HepG2 (cell line): ENCODE data around the gene KRT15. TPM values are rescaled to one million over a fixed set of nuclear protein-coding genes. Genes with fewer than 3 reads are reported as not detected.

Experiments used
- AHR ChIP-seq: IDR thresholded peaks from 2 replicates; pipeline ENCODE4 v1.6.1; 2018; ENCODE audit warnings: missing genetic modification reagents, missing compliant biosample characterization
- ARNTL ChIP-seq: sonication (generic); formaldehyde crosslinking; IDR thresholded peaks from 2 replicates; pipeline ENCODE4 v1.4.0; 2020; ENCODE audit warnings: mild to moderate bottlenecking, missing genetic modification reagents
- CENPX ChIP-seq: sonication (generic); formaldehyde crosslinking; IDR thresholded peaks from 2 replicates; pipeline ENCODE4 v1.9.0; 2021; ENCODE audit warnings: mild to moderate bottlenecking, missing genetic modification reagents, moderate library complexity
- DNMT3B ChIP-seq: conservative IDR thresholded peaks from 2 replicates; pipeline ENCODE4 v1.6.1; 2016; ENCODE audit warnings: missing biosample characterization, control low read depth
- HMG20A ChIP-seq: IDR thresholded peaks from 2 replicates; pipeline ENCODE4 v1.6.1; 2016; ENCODE audit warnings: borderline replicate concordance
- HNRNPLL ChIP-seq: fragments of 200-400 bp; formaldehyde crosslinking; IDR thresholded peaks from 2 replicates; pipeline ENCODE4 v1.6.1; 2017; ENCODE audit warnings: mild to moderate bottlenecking, low read depth, low read length; ENCODE audit not compliant: poor library complexity, severe bottlenecking
- IKZF4 ChIP-seq: sonication (generic); formaldehyde crosslinking; IDR thresholded peaks from 2 replicates; pipeline ENCODE4 v1.5.1; 2020; ENCODE audit warnings: borderline replicate concordance, mild to moderate bottlenecking, low read depth, missing genetic modification reagents; ENCODE audit errors: not compliant biosample characterization
- KAT7 ChIP-seq: IDR thresholded peaks from 2 replicates; pipeline ENCODE4 v1.6.1; 2018; ENCODE audit warnings: borderline replicate concordance, missing compliant biosample characterization
- KDM2A ChIP-seq: sonication (generic); formaldehyde crosslinking; IDR thresholded peaks from 2 replicates; pipeline ENCODE4 v1.4.0; 2020; ENCODE audit warnings: low read depth, missing genetic modification reagents, borderline replicate concordance
- RAD21 ChIP-seq: fragments of 450-650 bp; formaldehyde crosslinking; IDR thresholded peaks from 2 replicates; pipeline ENCODE4 v1.5.0; 2020; ENCODE audit warnings: mild to moderate bottlenecking
- SETDB1 ChIP-seq: sonication (generic); formaldehyde crosslinking; IDR thresholded peaks from 2 replicates; pipeline ENCODE4 v1.5.1; 2020; ENCODE audit warnings: missing genetic modification reagents, mild to moderate bottlenecking, borderline replicate concordance
- SMC3 ChIP-seq: IDR thresholded peaks from 2 replicates; pipeline ENCODE4 v1.6.1; 2011; ENCODE audit warnings: low read length, improper control_type of control experiment
- SNRNP70 ChIP-seq: fragments of 200-400 bp; formaldehyde crosslinking; IDR thresholded peaks from 2 replicates; pipeline ENCODE4 v1.6.1; 2017; ENCODE audit warnings: mild to moderate bottlenecking, low read depth, low read length, moderate library complexity
- TCF12 ChIP-seq, 2 experiments: fragments of 450-650 bp in 1 of 2; sonication (generic) in 1 of 2; formaldehyde crosslinking in 1 of 2; IDR thresholded peaks; 2 replicates each; pipeline versions ENCODE4 v1.6.1 to v1.8.0; 2017 to 2022; ENCODE audit warnings: antibody characterized with exemption in 1 of 2, mild to moderate bottlenecking in 1 of 2, missing genetic modification reagents in 1 of 2, moderate library complexity in 1 of 2
- TCF7L2 ChIP-seq: IDR thresholded peaks from 2 replicates; pipeline ENCODE4 v1.6.1; 2011; ENCODE audit warnings: mild to moderate bottlenecking, low read depth, low read length, moderate library complexity
- ZNF263 ChIP-seq: sonication (generic); formaldehyde crosslinking; IDR thresholded peaks from 2 replicates; pipeline ENCODE4 v1.4.0; 2020; ENCODE audit warnings: missing genetic modification reagents
- ZNF431 ChIP-seq: sonication (generic); formaldehyde crosslinking; IDR thresholded peaks from 2 replicates; pipeline ENCODE4 v1.9.0; 2022; ENCODE audit warnings: missing genetic modification reagents, low read depth, mild to moderate bottlenecking, borderline replicate concordance
- ZNF549 ChIP-seq: sonication (generic); formaldehyde crosslinking; IDR thresholded peaks from 2 replicates; pipeline ENCODE4 v1.5.0; 2020; ENCODE audit warnings: missing genetic modification reagents
- ZNF619 ChIP-seq: sonication (generic); formaldehyde crosslinking; IDR thresholded peaks from 2 replicates; pipeline ENCODE4 v1.4.0; 2020; ENCODE audit warnings: mild to moderate bottlenecking, missing genetic modification reagents
- ZNF672 ChIP-seq: sonication (generic); formaldehyde crosslinking; IDR thresholded peaks from 2 replicates; pipeline ENCODE4 v1.8.1; 2022; ENCODE audit warnings: missing genetic modification reagents
- polyA plus RNA-seq, 8 experiments: library from polyadenylated mRNA; depleted of rRNA in 3 of 8; stranded (reverse) in 7 of 8; unstranded in 1 of 8; fragments of >200 nt; fragmentation: Illumina TruSeq in 4 of 8; extraction: Trizol in 4 of 8; gene quantifications; 2 replicates each; pipeline versions ENCODE4 v1.2.1 to v1.2.3, GENCODE V29; 2011 to 2016; ENCODE audit warnings: low read depth in 4 of 8, missing spikeins in 1 of 8, mixed read lengths in 1 of 8; ENCODE audit not compliant: insufficient read depth in 1 of 8
- total RNA-seq, 5 experiments: library from RNA; depleted of rRNA; stranded (reverse); fragments of >200 nt; fragmentation: Illumina TruSeq; extraction: Trizol; gene quantifications; 2 replicates each; pipeline ENCODE4 v1.2.3, GENCODE V29; 2016; ENCODE audit warnings: low read depth in 1 of 5
- TF ChIP-seq, protein P1 (sequence below): sonication (generic); formaldehyde crosslinking; IDR thresholded peaks from 2 replicates; pipeline ENCODE4 v1.5.0; 2020; ENCODE audit warnings: mild to moderate bottlenecking, missing genetic modification reagents, borderline replicate concordance
- TF ChIP-seq, protein P2 (sequence below): sonication (generic); formaldehyde crosslinking; IDR thresholded peaks from 2 replicates; pipeline ENCODE4 v1.4.0; 2020; ENCODE audit warnings: mild to moderate bottlenecking, missing genetic modification reagents
- TF ChIP-seq, protein P3 (sequence below): sonication (generic); formaldehyde crosslinking; IDR thresholded peaks from 2 replicates; pipeline ENCODE4 v1.4.0; 2020; ENCODE audit warnings: mild to moderate bottlenecking, missing genetic modification reagents
- TF ChIP-seq, protein P4 (sequence below): sonication (generic); formaldehyde crosslinking; IDR thresholded peaks from 2 replicates; pipeline ENCODE4 v1.8.0; 2022; ENCODE audit warnings: mild to moderate bottlenecking, missing genetic modification reagents, moderate library complexity

Gene KRT15
- total and polyA plus RNA-seq, 2 of the 13 experiments (the other 11 are each of a cell fraction or from before 2014, with no cell fraction given) = 0.46 to 0.63 TPM

DNA sequence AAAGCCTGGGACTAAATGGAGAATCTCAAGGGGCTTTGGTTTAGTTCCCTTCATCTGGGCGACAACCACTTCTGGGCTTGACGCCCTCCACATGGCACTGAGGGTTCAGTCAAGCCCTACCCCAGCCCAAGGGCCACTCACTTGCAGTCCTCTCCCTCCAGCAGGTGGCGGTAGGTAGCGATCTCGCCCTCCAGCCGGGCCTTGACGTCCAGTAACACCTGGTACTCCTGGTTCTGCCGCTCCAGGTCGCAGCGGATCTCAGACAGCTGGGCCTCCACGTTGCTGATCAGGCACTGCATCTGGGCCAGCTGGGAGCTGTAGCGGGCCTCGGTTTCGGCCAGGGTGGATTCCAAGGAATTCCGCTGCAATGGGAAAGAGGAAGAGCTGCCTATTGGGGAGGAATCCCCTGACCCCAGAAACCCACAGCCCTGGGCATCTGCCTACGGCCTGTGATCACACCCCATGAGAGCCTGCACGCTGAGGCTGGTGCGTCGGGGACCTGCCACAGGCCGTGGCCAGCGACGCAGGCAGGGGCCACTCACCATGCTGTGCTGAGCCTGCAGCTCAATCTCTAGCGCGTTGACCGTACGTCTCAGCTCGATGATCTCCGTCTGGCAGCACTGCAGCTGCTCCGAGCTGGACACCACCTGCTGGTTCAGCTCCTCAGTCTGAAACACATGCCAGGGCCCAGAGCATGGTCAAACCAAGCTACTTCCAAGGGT lies 31.7 kb downstream of the KRT15 start (continued):
- no peak for TF ChIP-seq HNRNPLL
- no peak for TF ChIP-seq DNMT3B (CRISPR knock-in tag)
- no peak for TF ChIP-seq ZNF263 (CRISPR knock-in tag)
- TF ChIP-seq, protein P1, sequence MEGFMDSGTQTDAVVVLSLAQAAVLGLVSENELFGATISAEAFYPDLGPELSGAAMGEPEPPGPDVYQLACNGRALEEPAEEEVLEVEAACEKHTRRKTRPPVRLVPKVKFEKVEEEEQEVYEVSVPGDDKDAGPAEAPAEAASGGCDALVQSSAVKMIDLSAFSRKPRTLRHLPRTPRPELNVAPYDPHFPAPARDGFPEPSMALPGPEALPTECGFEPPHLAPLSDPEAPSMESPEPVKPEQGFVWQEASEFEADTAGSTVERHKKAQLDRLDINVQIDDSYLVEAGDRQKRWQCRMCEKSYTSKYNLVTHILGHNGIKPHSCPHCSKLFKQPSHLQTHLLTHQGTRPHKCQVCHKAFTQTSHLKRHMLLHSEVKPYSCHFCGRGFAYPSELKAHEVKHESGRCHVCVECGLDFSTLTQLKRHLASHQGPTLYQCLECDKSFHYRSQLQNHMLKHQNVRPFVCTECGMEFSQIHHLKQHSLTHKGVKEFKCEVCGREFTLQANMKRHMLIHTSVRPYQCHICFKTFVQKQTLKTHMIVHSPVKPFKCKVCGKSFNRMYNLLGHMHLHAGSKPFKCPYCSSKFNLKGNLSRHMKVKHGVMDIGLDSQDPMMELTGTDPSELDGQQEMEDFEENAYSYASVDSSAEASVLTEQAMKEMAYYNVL = no peak
- no peak for TF ChIP-seq CENPX (CRISPR knock-in tag)
- TF ChIP-seq SNRNP70 = no peak
- TF ChIP-seq ZNF672 (CRISPR knock-in tag) = no peak
- TF ChIP-seq, protein P2, sequence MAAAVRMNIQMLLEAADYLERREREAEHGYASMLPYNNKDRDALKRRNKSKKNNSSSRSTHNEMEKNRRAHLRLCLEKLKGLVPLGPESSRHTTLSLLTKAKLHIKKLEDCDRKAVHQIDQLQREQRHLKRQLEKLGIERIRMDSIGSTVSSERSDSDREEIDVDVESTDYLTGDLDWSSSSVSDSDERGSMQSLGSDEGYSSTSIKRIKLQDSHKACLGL (CRISPR knock-in tag) = 0 out of 2 replicates have a peak, but pooled peaks have one; percentile 55
- TF ChIP-seq, protein P3, sequence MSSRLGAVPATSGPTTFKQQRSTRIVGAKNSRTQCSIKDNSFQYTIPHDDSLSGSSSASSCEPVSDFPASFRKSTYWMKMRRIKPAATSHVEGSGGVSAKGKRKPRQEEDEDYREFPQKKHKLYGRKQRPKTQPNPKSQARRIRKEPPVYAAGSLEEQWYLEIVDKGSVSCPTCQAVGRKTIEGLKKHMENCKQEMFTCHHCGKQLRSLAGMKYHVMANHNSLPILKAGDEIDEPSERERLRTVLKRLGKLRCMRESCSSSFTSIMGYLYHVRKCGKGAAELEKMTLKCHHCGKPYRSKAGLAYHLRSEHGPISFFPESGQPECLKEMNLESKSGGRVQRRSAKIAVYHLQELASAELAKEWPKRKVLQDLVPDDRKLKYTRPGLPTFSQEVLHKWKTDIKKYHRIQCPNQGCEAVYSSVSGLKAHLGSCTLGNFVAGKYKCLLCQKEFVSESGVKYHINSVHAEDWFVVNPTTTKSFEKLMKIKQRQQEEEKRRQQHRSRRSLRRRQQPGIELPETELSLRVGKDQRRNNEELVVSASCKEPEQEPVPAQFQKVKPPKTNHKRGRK (CRISPR knock-in tag) = no peak
- no peak for TF ChIP-seq TCF12 (IDR thresholded peaks at IDR 0.05)
- TF ChIP-seq TCF12 (CRISPR knock-in tag; IDR thresholded peaks at IDR 0.05) = no peak
- TF ChIP-seq SETDB1 (CRISPR knock-in tag) = no peak
- TF ChIP-seq AHR (CRISPR knock-in tag) = 0 out of 2 replicates have a peak, but pooled peaks have one; percentile 50
- no peak for TF ChIP-seq HMG20A (CRISPR knock-in tag)
- TF ChIP-seq SMC3 = peak; percentile 68
- TF ChIP-seq, protein P4, sequence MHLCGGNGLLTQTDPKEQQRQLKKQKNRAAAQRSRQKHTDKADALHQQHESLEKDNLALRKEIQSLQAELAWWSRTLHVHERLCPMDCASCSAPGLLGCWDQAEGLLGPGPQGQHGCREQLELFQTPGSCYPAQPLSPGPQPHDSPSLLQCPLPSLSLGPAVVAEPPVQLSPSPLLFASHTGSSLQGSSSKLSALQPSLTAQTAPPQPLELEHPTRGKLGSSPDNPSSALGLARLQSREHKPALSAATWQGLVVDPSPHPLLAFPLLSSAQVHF (CRISPR knock-in tag) = no peak
- 0 out of 2 replicates have a peak, but pooled peaks have one; percentile 28 for TF ChIP-seq ZNF619
- TF ChIP-seq ZNF431 = no peak
- TF ChIP-seq ARNTL = no peak
- TF ChIP-seq KDM2A (CRISPR knock-in tag) = peak; percentile 39; the same call in 1 of the 2 replicates
- TF ChIP-seq ZNF549 (CRISPR knock-in tag) = no peak
- TF ChIP-seq IKZF4 (CRISPR knock-in tag) = no peak
- TF ChIP-seq TCF7L2 = no peak
- no peak for TF ChIP-seq KAT7 (CRISPR knock-in tag)
- TF ChIP-seq RAD21 (CRISPR knock-in tag) = peak; percentile 78
